ENCODE results near the gene FCN1. TPM values are rescaled to one million over a fixed set of nuclear protein-coding genes. Genes with fewer than 3 reads are reported as not detected.
A peak's percentile ranks its signal among the peaks of the same experiment; 100 is the strongest.

FCN1 gene
- total RNA-seq, 1 experiment from 2014 or later, result not detected

DNA sequence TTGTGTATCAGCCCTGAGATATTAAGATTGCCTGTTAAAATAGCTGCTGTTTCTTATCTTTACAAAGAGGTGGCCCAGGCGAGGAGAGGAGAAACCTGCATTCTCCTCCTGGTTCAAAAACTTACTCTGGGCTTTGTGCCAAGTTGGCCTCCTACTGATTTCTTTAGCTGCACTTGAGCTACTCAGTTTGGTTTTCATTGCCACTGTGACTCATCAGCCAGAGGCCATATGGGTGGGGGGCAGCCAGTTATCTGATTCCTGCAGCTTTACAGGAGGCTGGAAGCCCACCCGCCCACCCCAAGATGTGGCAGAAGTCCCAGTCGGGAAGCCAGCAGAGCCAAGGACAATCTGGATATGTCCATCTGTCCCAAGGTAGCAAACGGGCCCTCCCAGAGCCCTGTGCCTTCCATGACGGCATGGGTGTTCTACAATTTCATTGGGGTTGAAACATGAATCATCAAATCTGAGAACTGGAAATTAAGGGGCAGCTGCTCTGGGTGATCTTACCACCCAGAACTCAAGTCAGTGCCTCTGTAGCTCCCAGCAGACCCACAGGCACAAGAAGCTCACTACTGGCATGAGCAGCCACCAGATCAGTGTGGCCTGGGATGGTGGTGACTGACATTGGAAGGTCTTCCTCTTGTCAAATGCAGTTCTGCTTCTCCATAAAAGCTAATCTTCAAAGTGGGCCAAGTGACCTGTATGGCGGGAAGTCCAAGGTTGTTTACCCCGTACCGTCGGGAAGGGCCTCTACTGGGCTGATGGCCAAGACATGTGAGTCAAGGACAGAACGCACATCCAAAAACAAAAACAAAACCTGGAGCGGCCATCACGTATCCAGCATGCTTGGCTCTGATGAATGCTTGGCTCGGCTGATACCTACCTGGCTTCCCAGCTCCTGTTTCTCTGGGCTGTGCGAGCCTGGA is 21.5 kb downstream of the FCN1 start:
- peaks cover 9% of the 10 kb centered on the region for H3K9me3 Mint-ChIP-seq (ENCODE audit: unreplicated experiment)
- no TSS peak for BruUV-seq (replicated peaks)
- H3K4me1 Mint-ChIP-seq (ENCODE audit: insufficient read depth, unreplicated experiment), result peaks cover 20% of the 10 kb centered on the region
- H3K4me3 Mint-ChIP-seq (ENCODE audit: unreplicated experiment), result no peak overlapping the region
- DNase-seq (ENCODE audit: unreplicated experiment), result peak; percentile 97
- ChIA-PET POLR2A (interaction anchor here (0.6 to 0.8 kb wide), 4 partner anchors 32 to 706 kb away, joined by 3 read pairs; no protein-coding TSS in a partner anchor), CTCF (no interaction called here)
- no peaks in the 10 kb centered on the region for H3K36me3 Mint-ChIP-seq (ENCODE audit: insufficient read depth, unreplicated experiment)
- intact Hi-C loops (cut with micrococcal nuclease), result no loop called here
- TF ChIP-seq, protein P1, sequence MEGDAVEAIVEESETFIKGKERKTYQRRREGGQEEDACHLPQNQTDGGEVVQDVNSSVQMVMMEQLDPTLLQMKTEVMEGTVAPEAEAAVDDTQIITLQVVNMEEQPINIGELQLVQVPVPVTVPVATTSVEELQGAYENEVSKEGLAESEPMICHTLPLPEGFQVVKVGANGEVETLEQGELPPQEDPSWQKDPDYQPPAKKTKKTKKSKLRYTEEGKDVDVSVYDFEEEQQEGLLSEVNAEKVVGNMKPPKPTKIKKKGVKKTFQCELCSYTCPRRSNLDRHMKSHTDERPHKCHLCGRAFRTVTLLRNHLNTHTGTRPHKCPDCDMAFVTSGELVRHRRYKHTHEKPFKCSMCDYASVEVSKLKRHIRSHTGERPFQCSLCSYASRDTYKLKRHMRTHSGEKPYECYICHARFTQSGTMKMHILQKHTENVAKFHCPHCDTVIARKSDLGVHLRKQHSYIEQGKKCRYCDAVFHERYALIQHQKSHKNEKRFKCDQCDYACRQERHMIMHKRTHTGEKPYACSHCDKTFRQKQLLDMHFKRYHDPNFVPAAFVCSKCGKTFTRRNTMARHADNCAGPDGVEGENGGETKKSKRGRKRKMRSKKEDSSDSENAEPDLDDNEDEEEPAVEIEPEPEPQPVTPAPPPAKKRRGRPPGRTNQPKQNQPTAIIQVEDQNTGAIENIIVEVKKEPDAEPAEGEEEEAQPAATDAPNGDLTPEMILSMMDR (IDR thresholded peaks at IDR 0.05; ENCODE audit: unreplicated experiment), result no peak
- peaks cover 6% of the 10 kb centered on the region for H3K27me3 Mint-ChIP-seq (ENCODE audit: insufficient read depth, unreplicated experiment)
- H3K27ac Mint-ChIP-seq (ENCODE audit: low read depth, unreplicated experiment), result peak overlapping the region; percentile 10

GRCh38 chr9:134895567-134895907 is 22.2 kb downstream of the FCN1 start:
- TF ChIP-seq, protein P1 (IDR thresholded peaks at IDR 0.05; ENCODE audit: unreplicated experiment), result no peak
- peaks cover 23% of the 10 kb centered on the region for H3K4me1 Mint-ChIP-seq (ENCODE audit: insufficient read depth, unreplicated experiment)
- H3K9me3 Mint-ChIP-seq (ENCODE audit: unreplicated experiment), result peaks cover 9% of the 10 kb centered on the region
- intact Hi-C loops (cut with micrococcal nuclease), result no loop called here
- peaks cover 10% of the 10 kb centered on the region for H3K27me3 Mint-ChIP-seq (ENCODE audit: insufficient read depth, unreplicated experiment)
- peak overlapping the region; percentile 10 for H3K27ac Mint-ChIP-seq (ENCODE audit: low read depth, unreplicated experiment)
- POLR2A ChIA-PET, result interaction anchor here (0.6 kb wide), 1 partner anchor 705 kb away, joined by 3 read pairs; no protein-coding TSS in a partner anchor
- H3K4me3 Mint-ChIP-seq (ENCODE audit: unreplicated experiment), result no peak overlapping the region
- no peaks in the 10 kb centered on the region for H3K36me3 Mint-ChIP-seq (ENCODE audit: insufficient read depth, unreplicated experiment)
- DNase-seq (ENCODE audit: unreplicated experiment), result no peak
- CTCF ChIA-PET, result no interaction called here
- BruUV-seq (replicated peaks), result no TSS peak

GRCh38 chr9:134895097-134895496 is 22.6 kb downstream of the FCN1 start:
- peak; percentile 71 for DNase-seq (ENCODE audit: unreplicated experiment)
- intact Hi-C loops (cut with micrococcal nuclease), result no loop called here
- no peaks in the 10 kb centered on the region for H3K36me3 Mint-ChIP-seq (ENCODE audit: insufficient read depth, unreplicated experiment)

More at GRCh38 chr9:134895097-134895496, 22.6 kb downstream of the FCN1 start:
- BruUV-seq (replicated peaks), result no TSS peak
- ChIA-PET POLR2A (no interaction called here), CTCF (no interaction called here)
- no peak overlapping the region for H3K4me3 Mint-ChIP-seq (ENCODE audit: unreplicated experiment)
- H3K27ac Mint-ChIP-seq (ENCODE audit: low read depth, unreplicated experiment), result peak overlapping the region; percentile 10
- peaks cover 9% of the 10 kb centered on the region for H3K9me3 Mint-ChIP-seq (ENCODE audit: unreplicated experiment)
- TF ChIP-seq, protein P1 (IDR thresholded peaks at IDR 0.05; ENCODE audit: unreplicated experiment), result no peak
- H3K4me1 Mint-ChIP-seq (ENCODE audit: insufficient read depth, unreplicated experiment), result peaks cover 23% of the 10 kb centered on the region
- H3K27me3 Mint-ChIP-seq (ENCODE audit: insufficient read depth, unreplicated experiment), result peaks cover 10% of the 10 kb centered on the region

Measured in MCF 10A (cell line).